HCT116 (cell line): ENCODE measurements around the gene WNT2B. TPM values are rescaled to one million over a fixed set of nuclear protein-coding genes. Genes with fewer than 3 reads are reported as not detected.
A peak's percentile ranks its signal among the peaks of the same experiment; 100 is the strongest.

Source experiments
- ATAC-seq: fragments of 200-7000 bp; cut with Tn5 transposase; 2 replicates; pipeline ENCODE4 v1.9.1; 2020; ENCODE audit warnings: mild to moderate bottlenecking, moderate library complexity
- BruUV-seq: library from RNA; stranded (reverse); fragments of 400-500 nt; replicated peaks from 2 replicates; lab custom pipeline; 2021; lab: Mats Ljungman, UMichigan
- CTCF ChIA-PET: fragments of 300-600 bp; sonication (Branson Sonifier 250); formaldehyde crosslinking; loops from one replicate; lab custom pipeline; 2021; ENCODE audit warnings: antibody characterized with exemption; lab: Charles Lee
- POLR2A ChIA-PET: fragments of 300-600, 350-600 bp; sonication (Branson Sonifier 250); formaldehyde crosslinking; loops from one replicate; lab custom pipeline; 2021; ENCODE audit warnings: antibody characterized with exemption; lab: Charles Lee
- RAD21 ChIA-PET, 2 experiments: fragments of 300-600 bp; sonication (Branson Sonifier 250); formaldehyde crosslinking; loops; one replicate each; lab custom pipeline; 2023; ENCODE audit warnings: low total read pairs in 2 of 2; ENCODE audit not compliant: uncharacterized antibody in 2 of 2, unreplicated experiment in 2 of 2, low non-redundant PET in 1 of 2; lab: Charles Lee
- DNase-seq: peaks from one replicate; pipeline ENCODE4 v3.0.0-alpha.2; 2010; ENCODE audit warnings: low read depth, low spot score
- H2AFZ ChIP-seq: fragments of 200-600 bp; shearing (Covaris generic), sonication (generic); 2 replicates; pipeline ENCODE4 v1.6.1; 2017; ENCODE audit warnings: low read depth, mixed run types, mixed read lengths, antibody characterized with exemption, low read length; ENCODE audit not compliant: poor library complexity, severe bottlenecking
- H3K27ac ChIP-seq: 2 replicates; pipeline ENCODE4 v1.5.1; 2012; ENCODE audit warnings: low read depth, low read length
- H3K27me3 ChIP-seq: fragments of 200-600 bp; sonication (generic); 2 replicates; pipeline ENCODE4 v1.6.1; 2016; ENCODE audit warnings: mixed run types, low read length, mixed read lengths; ENCODE audit not compliant: insufficient read depth
- H3K36me3 ChIP-seq, 2 experiments: fragments of 200-500 bp in 1 of 2; fragments of 200-600 bp in 1 of 2; sonication (Bioruptor generic) in 1 of 2; sonication (generic) in 1 of 2; 2 replicates each; pipeline versions ENCODE4 v1.5.1 to v1.6.1; 2014 to 2016; ENCODE audit warnings: low read length in 2 of 2, inconsistent platforms in 1 of 2, mixed read lengths in 1 of 2, mixed run types in 1 of 2; ENCODE audit not compliant: insufficient read depth in 2 of 2, control insufficient read depth in 1 of 2
- H3K4me1 ChIP-seq, 2 experiments: fragments of 200-600 bp in 1 of 2; sonication (generic) in 1 of 2; 2 replicates each; pipeline versions ENCODE4 v1.5.1 to v1.6.1; 2012 to 2017; ENCODE audit warnings: low read length in 2 of 2, inconsistent platforms in 1 of 2, mild to moderate bottlenecking in 1 of 2, mixed read lengths in 1 of 2, mixed run types in 1 of 2, moderate library complexity in 1 of 2; ENCODE audit not compliant: insufficient read depth in 2 of 2, control insufficient read depth in 1 of 2
- H3K4me2 ChIP-seq: fragments of 200-600 bp; sonication (generic); 2 replicates; pipeline ENCODE4 v1.6.1; 2017; ENCODE audit warnings: mixed run types, low read length, mixed read lengths
- H3K4me3 ChIP-seq, 2 experiments: fragments of 200-600 bp in 1 of 2; sonication (generic) in 1 of 2; replicated peaks in 1 of 2; 2 replicates each; pipeline ENCODE4 v1.5.1; 2011 to 2016; ENCODE audit warnings: low read length in 2 of 2, control low read depth in 1 of 2, low read depth in 1 of 2, mild to moderate bottlenecking in 1 of 2, mixed read lengths in 1 of 2, mixed run types in 1 of 2
- H3K79me2 ChIP-seq: fragments of 200-600 bp; sonication (generic); 2 replicates; pipeline ENCODE4 v1.6.1; 2017; ENCODE audit warnings: mild to moderate bottlenecking, mixed run types, low read length, moderate library complexity, mixed read lengths; ENCODE audit not compliant: insufficient read depth
- H3K9ac ChIP-seq: fragments of 200-600 bp; sonication (generic); 2 replicates; pipeline ENCODE4 v1.6.1; 2016; ENCODE audit warnings: low read length, mixed read lengths
- H3K9me2 ChIP-seq: fragments of 200-600 bp; sonication (generic), shearing (Covaris generic); 2 replicates; pipeline ENCODE4 v1.6.1; 2017; ENCODE audit warnings: mixed run types, mild to moderate bottlenecking, moderate library complexity; ENCODE audit not compliant: insufficient read depth
- H3K9me3 ChIP-seq, 2 experiments: fragments of 200-500 bp in 1 of 2; fragments of 200-600 bp in 1 of 2; sonication (Bioruptor generic) in 1 of 2; sonication (generic) in 1 of 2; 2 replicates each; pipeline ENCODE4 v1.6.1; 2014 to 2017; ENCODE audit warnings: low read length in 2 of 2, mixed read lengths in 2 of 2, inconsistent platforms in 1 of 2, low read depth in 1 of 2, mild to moderate bottlenecking in 1 of 2, mixed run types in 1 of 2, moderate library complexity in 1 of 2; ENCODE audit not compliant: control insufficient read depth in 1 of 2, insufficient read depth in 1 of 2
- H4K20me1 ChIP-seq: fragments of 200-600 bp; sonication (generic), shearing (Covaris generic); 2 replicates; pipeline ENCODE4 v1.6.1; 2017; ENCODE audit warnings: mixed run types, mild to moderate bottlenecking, moderate library complexity; ENCODE audit not compliant: insufficient read depth
- POLR2A ChIP-seq: IDR thresholded peaks from 2 replicates; pipeline ENCODE4 v1.7.0; 2011; ENCODE audit warnings: borderline replicate concordance; ENCODE audit not compliant: insufficient read depth, insufficient read length; ENCODE audit errors: extremely low read depth
- REST ChIP-seq: IDR thresholded peaks from 2 replicates; pipeline ENCODE4 v1.6.1; 2012; ENCODE audit warnings: low read depth
- TCF7L2 ChIP-seq: IDR thresholded peaks from 2 replicates; pipeline ENCODE4 v1.7.0; 2011; ENCODE audit warnings: borderline replicate concordance, inconsistent platforms; ENCODE audit not compliant: insufficient read depth, insufficient read length; ENCODE audit errors: extremely low read depth
- intact Hi-C: fragments of 100-400 bp; cut with micrococcal nuclease; formaldehyde crosslinking; loops from 2 replicates; pipeline ENCODE4 v1.10.0; 2022
- total RNA-seq: library from RNA; stranded (reverse); gene quantifications from one replicate; pipeline ENCODE4 v1.2.1, GENCODE V29; 2021; ENCODE audit not compliant: unreplicated experiment

Gene WNT2B
- total RNA-seq, 1 experiment from 2014 or later: 1.5 TPM

GRCh38 chr1:112537456-112537855 lies 28.7 kb downstream of the WNT2B start:
- ChIA-PET RAD21 (no interaction called here), CTCF (no interaction called here), POLR2A (no interaction called here)
- Histone ChIP-seq H3K4me3 (no peak overlapping the region), H3K27ac (no peak overlapping the region), H3K4me1 (no peaks in the 10 kb centered on the region), H3K9ac (no peak overlapping the region), H3K36me3 (no peaks in the 10 kb centered on the region), H3K4me2 (no peak overlapping the region), H2AFZ (no peak overlapping the region), H4K20me1 (no peaks in the 10 kb centered on the region), H3K27me3 (no peaks in the 10 kb centered on the region), H3K79me2 (no peaks in the 10 kb centered on the region), H3K9me2 (no peaks in the 10 kb centered on the region), H3K9me3 (no peaks in the 10 kb centered on the region)
- ATAC-seq (no peak), DNase-seq (no peak)
- BruUV-seq: TSS peak; percentile 29
- TF ChIP-seq REST: no peak
- intact Hi-C loops: no loop called here

GRCh38 chr1:112538883-112539282 lies 30.1 kb downstream of the WNT2B start:
- no peaks in the 10 kb centered on the region for H3K27me3 ChIP-seq
- no peak for ATAC-seq
- TF ChIP-seq TCF7L2 (no peak), POLR2A (no peak)
- ChIA-PET RAD21 (no interaction called here), CTCF (no interaction called here), POLR2A (no interaction called here)
- no peaks in the 10 kb centered on the region for H4K20me1 ChIP-seq
- no peak for DNase-seq
- no peak overlapping the region for H3K27ac ChIP-seq
- no peak overlapping the region for H3K9ac ChIP-seq
- H3K4me2 ChIP-seq: no peak overlapping the region
- H3K4me1 ChIP-seq: peaks cover 6 to 12% of the 10 kb centered on the region in 2 experiments
- no peaks in the 10 kb centered on the region for H3K9me2 ChIP-seq
- H2AFZ ChIP-seq: no peak overlapping the region
- BruUV-seq: no TSS peak
- H3K79me2 ChIP-seq: no peaks in the 10 kb centered on the region
- H3K36me3 ChIP-seq: no peaks in the 10 kb centered on the region
- no peaks in the 10 kb centered on the region for H3K9me3 ChIP-seq
- no peak overlapping the region for H3K4me3 ChIP-seq
- intact Hi-C loops: no loop called here
